ENCODE measurements around the gene RUNDC3A.

RUNDC3A gene

GRCh38 chr17:44282264-44282663 lies 26.1 kb upstream of the RUNDC3A start:
- DNase-seq (ENCODE audit: low read depth) = no peak
- TF ChIP-seq, protein P1, sequence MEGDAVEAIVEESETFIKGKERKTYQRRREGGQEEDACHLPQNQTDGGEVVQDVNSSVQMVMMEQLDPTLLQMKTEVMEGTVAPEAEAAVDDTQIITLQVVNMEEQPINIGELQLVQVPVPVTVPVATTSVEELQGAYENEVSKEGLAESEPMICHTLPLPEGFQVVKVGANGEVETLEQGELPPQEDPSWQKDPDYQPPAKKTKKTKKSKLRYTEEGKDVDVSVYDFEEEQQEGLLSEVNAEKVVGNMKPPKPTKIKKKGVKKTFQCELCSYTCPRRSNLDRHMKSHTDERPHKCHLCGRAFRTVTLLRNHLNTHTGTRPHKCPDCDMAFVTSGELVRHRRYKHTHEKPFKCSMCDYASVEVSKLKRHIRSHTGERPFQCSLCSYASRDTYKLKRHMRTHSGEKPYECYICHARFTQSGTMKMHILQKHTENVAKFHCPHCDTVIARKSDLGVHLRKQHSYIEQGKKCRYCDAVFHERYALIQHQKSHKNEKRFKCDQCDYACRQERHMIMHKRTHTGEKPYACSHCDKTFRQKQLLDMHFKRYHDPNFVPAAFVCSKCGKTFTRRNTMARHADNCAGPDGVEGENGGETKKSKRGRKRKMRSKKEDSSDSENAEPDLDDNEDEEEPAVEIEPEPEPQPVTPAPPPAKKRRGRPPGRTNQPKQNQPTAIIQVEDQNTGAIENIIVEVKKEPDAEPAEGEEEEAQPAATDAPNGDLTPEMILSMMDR (IDR thresholded peaks at IDR 0.05; ENCODE audit: control insufficient read depth, insufficient read depth, low read depth, low read length, missing control alignments) = no peak
- H3K4me3 ChIP-seq (ENCODE audit: control insufficient read depth, low read depth, low read length) = no peak overlapping the region

- H3K4me3 ChIP-seq (ENCODE audit: control insufficient read depth, low read depth, low read length) = no peak overlapping the region
- TF ChIP-seq, protein P1 (IDR thresholded peaks at IDR 0.05; ENCODE audit: control insufficient read depth, insufficient read depth, low read depth, low read length, missing control alignments) = no peak
- DNase-seq (ENCODE audit: low read depth) = no peak
Measured at GRCh38 chr17:44283344-44284023, 24.9 kb upstream of the RUNDC3A start.

DNA sequence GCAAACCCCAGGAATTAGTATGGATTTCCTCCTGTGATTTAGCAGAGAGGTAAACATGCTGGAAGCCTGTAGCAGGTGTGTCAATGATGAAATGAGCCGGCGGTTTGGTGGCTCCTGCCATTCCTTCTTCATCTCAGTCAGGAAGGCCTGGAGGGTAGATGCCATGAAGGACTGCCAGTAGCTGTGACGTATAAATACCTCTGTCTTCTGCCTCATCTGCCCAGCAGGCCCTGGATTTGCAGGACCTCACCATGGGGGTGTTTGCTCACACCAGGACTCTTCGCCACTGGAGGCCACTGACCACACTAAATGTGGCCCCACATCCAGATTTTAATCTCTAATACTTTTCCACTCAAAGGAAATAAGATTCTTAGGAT lies 24.4 kb upstream of the RUNDC3A start:
- no peak overlapping the region for H3K4me3 ChIP-seq (ENCODE audit: control insufficient read depth, low read depth, low read length)
- DNase-seq (ENCODE audit: low read depth) = no peak
- TF ChIP-seq, protein P1 (IDR thresholded peaks at IDR 0.05; ENCODE audit: control insufficient read depth, insufficient read depth, low read depth, low read length, missing control alignments) = no peak

DNA sequence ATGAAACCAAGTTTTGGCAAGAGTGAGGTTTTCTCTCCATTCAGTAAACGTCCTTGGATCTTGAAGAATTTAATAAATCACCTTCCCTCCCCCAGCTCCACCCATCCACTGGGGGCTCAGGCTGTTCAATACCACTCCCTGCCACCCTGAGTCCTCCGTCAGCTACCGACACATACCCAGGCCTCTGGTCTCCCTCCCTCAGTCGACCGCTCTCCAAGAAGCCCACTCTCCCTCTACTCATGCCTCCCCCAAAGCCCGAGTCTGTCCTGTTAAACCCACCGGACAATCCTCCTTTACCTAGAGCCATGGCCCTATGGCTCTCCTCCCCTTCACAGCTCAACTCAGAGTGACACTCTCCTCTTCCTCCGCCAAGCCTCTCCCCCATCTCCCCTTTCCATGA lies 20.8 kb upstream of the RUNDC3A start:
- no peak for DNase-seq (ENCODE audit: low read depth)
- H3K4me3 ChIP-seq (ENCODE audit: control insufficient read depth, low read depth, low read length) = no peak overlapping the region
- TF ChIP-seq, protein P1 (IDR thresholded peaks at IDR 0.05; ENCODE audit: control insufficient read depth, insufficient read depth, low read depth, low read length, missing control alignments) = no peak

DNA sequence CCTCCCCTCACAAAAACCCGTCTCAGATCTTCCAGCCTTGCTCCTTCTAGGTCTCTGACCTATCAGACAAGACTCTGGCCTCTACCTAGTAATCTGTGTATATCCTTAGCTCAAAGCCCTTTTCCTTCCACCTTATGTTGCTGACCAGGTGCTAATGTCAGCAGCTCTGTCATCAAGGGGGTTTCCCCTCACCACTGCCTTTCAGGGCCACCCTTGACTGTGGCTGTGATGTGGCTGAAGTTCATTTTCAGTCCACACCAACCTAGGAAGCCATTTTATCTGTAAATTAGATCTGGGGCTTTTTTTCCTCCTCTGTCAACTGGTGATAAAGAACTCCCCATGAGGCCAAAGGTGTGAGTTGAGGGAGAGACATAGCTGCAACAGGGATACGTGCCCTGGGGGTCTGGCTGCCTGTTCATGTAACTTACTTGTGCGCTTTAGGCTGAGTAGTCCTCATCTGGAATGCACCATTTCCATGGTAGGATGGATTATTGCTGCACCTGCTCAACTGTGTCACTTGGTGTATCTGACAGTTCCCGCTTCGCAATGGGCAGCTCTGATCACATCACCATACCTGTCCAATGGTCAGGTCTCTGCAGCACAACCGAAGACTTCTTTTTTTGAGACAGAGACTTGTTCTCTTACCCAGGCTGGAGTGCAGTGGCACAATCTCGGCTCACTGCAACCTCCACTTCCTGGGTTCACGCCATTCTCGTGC lies 14.7 kb upstream of the RUNDC3A start:
- TF ChIP-seq, protein P1 (IDR thresholded peaks at IDR 0.05; ENCODE audit: control insufficient read depth, insufficient read depth, low read depth, low read length, missing control alignments) = no peak
- no peak overlapping the region for H3K4me3 ChIP-seq (ENCODE audit: control insufficient read depth, low read depth, low read length)
- DNase-seq (ENCODE audit: low read depth) = no peak

GRCh38 chr17:44297975-44298374 lies 10.4 kb upstream of the RUNDC3A start:
- H3K4me3 ChIP-seq (ENCODE audit: control insufficient read depth, low read depth, low read length) = no peak overlapping the region
- TF ChIP-seq, protein P1 (IDR thresholded peaks at IDR 0.05; ENCODE audit: control insufficient read depth, insufficient read depth, low read depth, low read length, missing control alignments) = no peak
- DNase-seq (ENCODE audit: low read depth) = no peak
